Tibial nerve (tissue), 4 donors: ENCODE measurements around the gene JARID2.

Source experiments
- CTCF ChIP-seq, 5 experiments: fragments of 200-600 bp in 3 of 5; fragments of 450-650 bp in 2 of 5; sonication (generic) in 3 of 5; IDR thresholded peaks; one replicate each; pipeline ENCODE4 v1.5.1; 2016 to 2019; ENCODE audit warnings: antibody characterized with exemption in 5 of 5, mild to moderate bottlenecking in 3 of 5, moderate library complexity in 2 of 5
- EP300 ChIP-seq, 2 donors: sonication (generic); formaldehyde crosslinking; IDR thresholded peaks; one replicate each; pipeline ENCODE4 v1.6.1; 2017; ENCODE audit warnings: antibody characterized with exemption in 2 of 2, mild to moderate bottlenecking in 1 of 2

- no peak for TF ChIP-seq EP300 (IDR thresholded peaks at IDR 0.05)
- no peak for TF ChIP-seq CTCF (IDR thresholded peaks at IDR 0.05)
Observed at GRCh38 chr6:15378866-15379265, 133.0 kb downstream of the JARID2 start.
